Left kidney (tissue), 2 donors: ENCODE measurements around the gene NAP1L5. TPM values are rescaled to one million over a fixed set of nuclear protein-coding genes. Genes with fewer than 3 reads are reported as not detected.

Experiments used
- DNase-seq: peaks from one replicate; pipeline ENCODE4 v3.0.0-alpha.2; 2013
- polyA plus RNA-seq: library from polyadenylated mRNA; unstranded; fragments of 120-200 nt; gene quantifications from one replicate; pipeline ENCODE4 v1.2.1, GENCODE V29; 2013; ENCODE audit not compliant: insufficient read length

The NAP1L5 gene
- polyA plus RNA-seq, 1 donor, result 12.2 TPM

DNA sequence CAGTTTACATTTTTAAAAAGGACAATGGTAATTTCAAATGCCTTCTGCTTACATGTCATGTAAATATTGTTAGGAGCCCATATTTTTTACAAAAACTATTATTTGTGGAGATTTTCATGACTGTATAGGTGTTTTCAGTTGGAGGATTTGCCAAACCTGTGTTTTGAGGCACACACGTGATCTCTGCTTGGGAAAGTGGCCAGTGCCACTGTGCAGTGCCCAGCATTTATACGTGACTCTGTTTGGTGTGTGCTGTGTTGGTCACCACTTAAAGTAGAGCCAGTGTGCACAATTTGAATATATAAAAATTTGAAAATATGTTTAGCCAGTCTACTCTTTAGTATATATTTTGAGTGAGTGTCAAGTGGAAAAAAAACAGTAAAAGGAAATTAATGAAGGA is 26.8 kb upstream of the NAP1L5 start:
- DNase-seq, result no peak

- DNase-seq, result no peak
These were observed 25.2 kb upstream of the NAP1L5 start for GRCh38 chr4:88722828-88723227.

- DNase-seq, result no peak
These were observed 24.7 kb upstream of the NAP1L5 start for GRCh38 chr4:88722276-88722780.

DNA sequence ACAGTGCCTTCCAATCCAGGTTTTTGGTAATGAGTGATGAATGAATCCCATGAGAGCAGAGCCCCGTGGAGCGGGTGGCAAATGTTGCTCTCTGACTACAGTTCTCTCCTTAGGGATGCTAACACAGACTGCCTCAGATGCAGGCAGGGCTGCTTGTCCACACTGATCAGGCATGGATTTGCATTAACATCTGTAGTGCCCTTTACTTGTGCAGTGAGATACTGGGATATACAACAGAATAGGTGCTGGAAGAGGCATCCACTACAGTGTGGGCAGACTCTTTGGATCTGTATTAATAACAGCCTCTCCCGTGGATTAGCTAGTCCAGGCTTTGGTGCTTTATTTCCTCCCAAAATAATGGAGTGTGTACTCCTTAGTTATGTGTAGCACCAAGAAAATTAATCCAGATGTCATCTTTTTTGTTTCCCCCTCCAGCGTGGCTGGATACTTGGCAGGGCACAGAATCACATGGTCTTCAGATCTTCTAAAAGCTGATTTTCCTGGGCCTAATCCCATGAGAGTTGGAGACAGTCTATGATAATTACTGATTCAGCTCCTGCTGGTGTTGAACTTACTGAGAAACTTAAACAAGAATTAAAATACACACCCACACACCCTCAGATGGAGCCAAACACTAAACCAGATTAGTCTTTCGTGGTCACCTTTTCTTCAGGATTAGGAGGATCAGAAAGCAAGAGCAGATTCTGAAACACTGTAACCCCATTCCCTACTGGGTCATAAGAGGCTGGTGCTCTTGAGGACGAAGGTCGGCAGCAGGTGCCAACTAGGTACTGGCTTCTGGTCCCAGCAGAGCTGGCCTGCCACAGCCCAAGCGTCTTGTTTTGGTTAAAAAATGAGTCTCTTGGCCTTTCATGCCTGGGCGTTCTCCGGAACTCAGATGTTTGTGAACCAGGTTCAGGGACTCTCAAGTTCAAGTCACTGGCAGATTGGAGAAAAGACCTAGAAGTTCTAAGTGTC is 23.1 kb upstream of the NAP1L5 start:
- no peak for DNase-seq

- no peak for DNase-seq
These were observed 21.8 kb upstream of the NAP1L5 start for GRCh38 chr4:88719381-88719780.

DNA sequence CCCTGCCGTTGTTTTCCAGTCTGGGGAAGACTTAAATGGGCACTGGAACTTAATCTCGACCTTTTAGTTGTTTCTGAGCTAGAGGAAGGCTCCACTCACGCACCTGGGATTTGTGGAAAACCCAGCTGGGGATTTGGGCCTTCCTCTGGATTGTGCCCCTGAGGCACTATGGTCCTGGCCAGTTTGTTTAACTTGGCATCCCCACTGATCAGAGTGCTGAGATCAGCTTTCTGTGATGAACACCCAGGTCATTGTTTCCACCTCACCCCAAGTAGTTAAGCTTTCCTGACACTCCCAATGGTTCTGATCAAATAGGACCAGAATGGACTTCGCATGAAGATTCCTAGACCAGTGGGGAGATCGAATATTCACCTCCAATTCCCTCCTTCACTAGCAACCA is 20.5 kb upstream of the NAP1L5 start:
- no peak for DNase-seq

DNA sequence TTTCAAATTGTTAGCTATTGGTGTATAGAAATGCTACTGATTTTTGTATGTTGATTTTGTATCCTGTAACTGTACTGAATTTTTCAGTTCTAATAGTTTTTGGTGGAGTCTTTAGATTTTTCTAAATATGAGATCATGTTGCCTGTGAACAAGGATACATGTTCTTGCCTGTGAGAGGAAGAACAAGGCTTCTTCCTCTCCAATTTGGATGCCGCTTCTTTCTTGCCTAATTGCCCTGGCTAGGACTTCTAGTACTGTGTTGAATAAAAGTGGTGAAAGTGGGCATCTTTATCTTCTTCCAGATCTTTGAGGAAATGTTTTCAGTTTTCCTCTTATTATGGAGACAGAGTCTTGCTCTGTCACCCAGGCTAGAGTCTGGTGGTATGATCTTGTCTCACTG is 16.2 kb upstream of the NAP1L5 start:
- DNase-seq, result no peak

- no peak for DNase-seq
These were observed 12.4 kb upstream of the NAP1L5 start for GRCh38 chr4:88709989-88710388.

DNA sequence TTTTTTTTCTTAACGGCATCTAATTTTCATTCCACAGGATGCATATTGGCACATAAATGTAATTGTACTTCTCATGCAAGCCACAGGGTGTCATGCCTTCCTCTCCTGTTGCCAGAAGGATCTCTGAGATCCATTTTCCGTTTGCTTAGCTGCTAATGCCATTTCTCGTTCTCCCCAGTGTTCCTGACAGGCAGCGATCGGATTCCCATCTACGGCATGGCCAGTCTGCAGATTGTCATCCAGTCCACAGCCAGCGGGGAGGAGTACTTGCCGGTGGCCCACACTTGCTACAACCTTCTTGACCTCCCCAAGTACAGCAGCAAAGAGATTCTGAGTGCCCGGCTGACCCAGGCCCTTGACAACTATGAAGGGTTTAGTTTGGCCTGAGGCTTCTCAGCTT is 8.9 kb upstream of the NAP1L5 start:
- DNase-seq, result peak; percentile 45

GRCh38 chr4:88705805-88706492 is 8.3 kb upstream of the NAP1L5 start:
- DNase-seq, result no peak

GRCh38 chr4:88705223-88705622 is 7.6 kb upstream of the NAP1L5 start:
- DNase-seq, result no peak

- DNase-seq, result no peak
These were observed 5.2 kb upstream of the NAP1L5 start for GRCh38 chr4:88702782-88703181.

DNA sequence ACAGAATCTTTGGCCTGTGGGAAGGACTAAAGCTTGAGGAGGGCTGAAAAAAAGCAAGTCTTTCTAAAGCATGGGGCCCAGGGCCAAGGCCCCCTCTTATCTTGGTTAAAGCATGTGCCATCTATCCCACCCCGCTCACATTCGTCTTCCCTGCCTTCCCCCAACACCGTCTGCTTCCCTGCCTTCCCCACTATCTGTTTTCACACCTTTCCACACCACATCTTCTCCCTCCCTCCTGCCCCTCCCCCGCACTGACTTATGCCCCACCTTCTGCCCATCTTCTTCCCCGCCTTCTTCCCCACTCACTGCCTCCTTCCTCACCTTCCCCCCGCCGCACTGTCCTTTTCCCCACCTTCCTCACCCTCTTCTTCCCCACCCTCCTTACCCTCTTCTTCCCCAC is 890 bp upstream of the NAP1L5 start:
- no peak for DNase-seq

DNA sequence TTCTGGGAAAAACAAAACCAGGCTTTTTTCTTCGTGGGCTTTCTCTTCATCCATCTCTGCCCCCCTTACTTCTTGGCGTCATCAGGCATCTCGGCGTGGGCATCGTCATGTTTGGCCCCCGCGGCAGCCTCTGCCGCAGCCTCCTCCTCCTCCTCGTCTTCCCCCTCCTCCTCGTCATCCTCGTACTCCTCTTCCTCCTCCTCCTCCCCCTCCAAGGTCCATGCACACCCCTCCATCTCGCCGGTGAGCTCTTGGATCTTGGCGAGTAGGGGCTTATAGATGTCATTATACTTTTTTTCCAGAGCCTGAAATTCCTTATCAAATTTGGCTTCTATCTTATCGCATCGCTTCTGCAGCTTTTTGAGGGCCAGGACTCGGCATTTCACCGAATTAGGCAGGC is 488 bp downstream of the NAP1L5 start:
- DNase-seq, result no peak

DNA sequence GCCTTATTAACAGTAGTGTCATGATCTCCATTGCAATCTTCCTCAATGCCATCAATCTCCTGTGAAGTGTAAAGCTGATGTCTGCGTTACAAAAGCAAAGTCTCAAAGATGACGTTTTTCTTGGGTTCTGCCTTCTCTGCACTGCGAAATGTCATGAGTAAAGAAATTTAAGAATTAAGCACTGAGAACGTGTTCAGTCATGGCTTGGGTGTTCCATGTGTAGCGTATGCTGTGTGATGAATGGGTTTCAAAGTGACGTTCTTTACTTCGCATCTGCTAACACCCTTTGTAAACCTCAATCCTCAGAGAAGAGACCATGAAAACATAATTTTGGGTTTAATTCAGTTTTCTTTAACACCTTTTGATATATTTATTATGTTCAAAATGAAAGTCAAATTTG is 999 bp downstream of the NAP1L5 start:
- no peak for DNase-seq

DNA sequence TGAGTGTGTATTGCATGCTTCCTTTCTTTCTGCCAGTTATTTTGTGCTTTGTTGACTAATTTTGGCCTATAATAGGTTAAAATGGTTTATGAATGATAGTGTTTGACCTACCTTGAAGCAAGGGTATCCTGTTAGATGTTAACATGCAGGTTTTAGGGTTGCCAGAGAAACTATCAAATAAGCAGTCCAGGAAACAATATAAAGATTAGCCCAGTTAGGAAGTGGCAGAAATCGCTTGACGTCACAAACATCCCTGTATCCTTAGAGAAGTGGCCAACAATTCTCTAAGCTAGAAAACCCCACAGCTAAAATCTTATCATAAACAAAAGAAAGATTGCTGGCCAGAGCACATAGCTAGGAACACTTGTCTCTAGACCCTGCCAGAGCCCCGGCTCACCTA is 3.8 kb downstream of the NAP1L5 start:
- no peak for DNase-seq

GRCh38 chr4:88690355-88690754 is 7.3 kb downstream of the NAP1L5 start:
- DNase-seq, result no peak

DNA sequence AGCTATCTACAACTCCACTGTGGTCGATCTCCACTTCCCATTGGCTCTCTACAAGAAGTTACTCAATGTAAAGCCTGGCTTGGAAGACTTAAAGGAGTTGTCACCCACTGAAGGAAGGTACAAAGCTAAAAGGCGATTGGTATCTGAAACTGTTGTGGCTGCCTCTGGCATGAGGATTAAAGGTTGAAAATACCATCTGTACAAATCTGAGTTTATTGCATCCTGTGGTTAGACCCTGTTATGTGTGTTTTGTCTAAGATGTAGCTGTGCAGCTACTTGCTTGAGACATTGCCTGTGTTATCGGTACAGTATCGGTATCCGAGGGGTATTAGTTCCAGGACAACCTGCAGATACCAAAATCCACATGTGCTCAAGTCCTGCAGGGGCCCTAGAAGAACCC is 16.4 kb downstream of the NAP1L5 start:
- no peak for DNase-seq

GRCh38 chr4:88675543-88675942 is 22.1 kb downstream of the NAP1L5 start:
- no peak for DNase-seq

- DNase-seq, result no peak
These were observed 22.6 kb downstream of the NAP1L5 start for GRCh38 chr4:88674979-88675378.

DNA sequence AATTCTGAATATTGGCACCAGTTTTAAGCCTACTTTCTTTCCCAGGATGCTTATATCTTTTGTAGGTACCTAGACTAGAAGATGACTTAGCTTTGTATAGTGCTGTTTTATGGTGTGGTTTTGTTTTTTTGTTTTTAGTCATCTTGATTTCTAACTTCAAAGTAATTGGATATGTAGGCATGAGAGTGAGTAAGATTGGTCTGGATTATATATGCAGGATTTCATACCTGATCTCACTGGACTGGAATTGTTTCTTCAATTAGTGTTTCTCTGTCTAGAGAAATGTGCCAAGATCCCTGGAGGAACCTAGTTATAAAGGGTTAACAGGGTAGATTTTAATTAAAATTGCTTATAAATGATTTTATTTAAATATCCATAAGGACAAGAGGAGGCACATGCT is 23.1 kb downstream of the NAP1L5 start:
- no peak for DNase-seq

DNA sequence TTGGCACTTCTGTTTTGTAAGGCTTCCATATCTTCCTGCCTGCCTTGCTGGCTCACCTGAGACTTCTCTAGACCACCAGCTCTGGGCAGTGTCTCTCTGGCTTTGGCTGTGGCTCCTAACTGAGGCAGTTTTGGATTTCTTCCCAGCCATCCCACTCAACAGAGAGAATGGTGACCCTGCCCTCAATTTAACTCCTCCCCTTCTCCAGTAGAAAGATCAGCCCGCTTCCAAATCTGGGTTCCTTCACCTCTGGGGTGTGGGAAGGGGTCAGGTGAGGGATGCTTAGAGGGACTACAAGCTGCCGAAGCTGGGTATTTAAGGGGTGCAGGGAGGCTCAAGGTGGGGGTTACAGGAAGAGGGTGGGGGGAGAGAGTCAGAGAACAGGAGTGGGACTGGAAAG is 23.7 kb downstream of the NAP1L5 start:
- DNase-seq, result no peak

DNA sequence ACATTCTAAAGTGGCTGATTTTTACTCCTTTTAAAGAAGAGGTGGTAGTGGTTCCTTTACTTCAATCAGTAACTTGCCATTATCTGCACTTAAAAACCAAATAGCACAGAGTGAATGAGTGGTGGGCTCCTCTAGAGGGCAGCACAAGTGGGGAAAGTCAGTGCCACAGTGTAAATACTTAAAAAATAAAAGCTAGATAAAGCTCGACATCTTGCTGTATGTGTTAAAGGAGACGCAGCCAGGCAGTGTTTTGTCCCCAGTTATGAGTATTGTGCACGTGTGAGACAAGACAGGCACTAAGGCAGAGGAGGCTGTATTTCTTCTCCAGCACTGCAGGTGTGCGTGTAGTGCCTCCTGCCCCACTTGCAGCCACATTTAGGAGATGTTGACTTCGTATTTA is 24.6 kb downstream of the NAP1L5 start:
- no peak for DNase-seq
